SIG-M5 treated with dmso at 0.1 percent for 504 hours (cell line): ENCODE measurements around the gene OR51E2.

ENCODE experiments used
- DNase-seq: peaks from one replicate; lab custom pipeline; 2025; ENCODE audit not compliant: unreplicated experiment; lab: John Stamatoyannopoulos, UW

The OR51E2 gene

GRCh38 chr11:4664786-4665185, 32.9 kb downstream of the OR51E2 start:
- DNase-seq = no peak

- DNase-seq = no peak
Observed at GRCh38 chr11:4664183-4664582, 33.5 kb downstream of the OR51E2 start.

DNA sequence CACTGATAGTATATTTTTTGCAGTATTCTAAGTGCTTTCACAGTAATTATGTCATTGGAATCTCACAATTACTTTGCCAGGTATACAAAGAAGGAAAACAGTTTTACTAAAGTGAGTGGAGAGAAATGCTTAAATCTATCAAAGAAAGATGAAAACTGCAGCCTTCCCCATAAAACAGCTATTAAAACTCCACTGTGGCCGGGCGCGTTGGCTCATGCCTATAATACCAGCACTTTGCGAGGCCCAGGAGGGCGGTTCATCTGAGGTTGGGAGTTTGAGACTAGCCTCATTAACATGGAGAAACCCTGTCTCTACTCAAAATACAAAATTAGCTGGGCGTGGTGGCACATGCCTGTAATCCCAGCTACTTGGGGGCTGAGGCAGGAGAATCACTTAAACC, 34.8 kb downstream of the OR51E2 start:
- DNase-seq = no peak

GRCh38 chr11:4658629-4659445, 38.8 kb downstream of the OR51E2 start:
- DNase-seq = no peak

- DNase-seq = no peak
Observed at GRCh38 chr11:4654635-4655369, 42.9 kb downstream of the OR51E2 start.

DNA sequence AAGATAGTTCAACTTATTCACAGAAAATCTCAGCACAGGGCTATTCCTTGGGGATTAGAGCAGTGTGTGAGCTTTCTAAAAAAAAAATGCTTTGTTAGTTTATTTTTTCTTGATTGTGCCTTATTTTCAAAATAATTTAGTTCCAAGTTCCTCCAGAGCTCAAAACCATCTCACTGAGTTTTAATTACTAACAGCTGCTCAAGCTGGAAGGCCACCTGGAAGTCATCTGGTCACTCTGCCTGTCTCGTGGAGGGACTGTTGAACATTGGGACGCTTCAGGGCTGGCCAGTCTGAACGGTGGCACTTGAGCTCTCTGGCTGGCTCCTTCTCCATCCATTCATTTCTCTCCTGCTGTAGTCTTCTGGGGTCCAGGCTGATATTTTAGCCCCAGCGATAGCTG, 49.9 kb downstream of the OR51E2 start:
- no peak for DNase-seq

DNA sequence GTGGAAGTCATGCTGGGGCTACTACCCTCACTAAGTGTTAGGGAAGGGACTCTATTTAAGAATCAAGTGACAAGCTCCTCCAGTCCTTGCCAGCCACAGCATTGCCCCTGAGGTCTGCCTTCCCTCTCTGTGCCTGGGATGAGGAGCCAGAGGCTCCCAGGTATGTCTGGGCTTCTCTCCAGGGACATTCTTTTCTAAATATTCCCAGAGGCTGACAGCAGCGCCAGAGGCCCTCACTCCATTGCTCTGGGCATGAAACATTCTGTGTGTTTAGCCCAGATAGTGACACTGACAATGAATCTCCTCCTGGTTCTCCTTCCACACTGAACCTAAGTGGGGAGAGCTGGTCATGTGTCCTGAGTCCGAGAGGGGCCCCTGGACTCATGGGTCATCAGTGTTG, 51.7 kb downstream of the OR51E2 start:
- DNase-seq = no peak

DNA sequence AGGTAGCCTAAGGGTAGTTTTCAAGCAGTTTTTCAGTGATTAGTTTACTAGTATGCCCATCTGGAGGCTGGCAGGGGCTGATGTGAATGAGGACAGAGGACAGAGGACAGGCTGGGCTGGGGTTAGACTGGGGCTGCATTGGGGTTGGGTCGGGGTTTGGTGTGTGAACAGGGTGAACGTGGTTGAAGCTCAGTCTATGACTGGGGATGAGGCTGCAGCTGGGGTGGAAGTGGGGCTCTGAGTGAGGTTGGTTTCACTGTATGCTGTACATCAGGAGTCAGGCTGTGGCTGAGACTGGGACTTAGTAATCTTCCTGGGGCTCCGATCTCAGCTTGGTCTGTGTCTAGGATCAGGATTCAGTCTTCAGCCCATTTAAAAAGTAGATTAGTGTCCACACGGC, 53.4 kb downstream of the OR51E2 start:
- no peak for DNase-seq

DNA sequence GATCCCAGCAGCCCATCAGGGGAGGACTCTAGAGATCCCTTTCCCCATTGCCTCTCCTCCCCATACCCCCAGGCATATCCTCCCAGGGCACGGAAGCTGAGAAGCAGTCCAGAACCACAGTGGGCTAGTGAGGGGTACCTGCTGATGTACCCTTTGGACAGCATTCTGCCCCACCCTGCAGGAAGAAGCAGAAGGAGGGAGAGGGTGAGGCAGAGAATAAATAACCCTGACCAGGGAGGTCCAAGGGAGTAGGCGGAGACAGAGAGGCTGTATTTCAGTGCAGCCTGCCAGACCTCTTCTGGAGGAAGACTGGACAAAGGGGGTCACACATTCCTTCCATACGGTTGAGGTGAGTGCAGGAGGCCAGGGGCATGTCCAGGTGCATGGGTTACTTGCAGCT, 54.0 kb downstream of the OR51E2 start, which contains the start of gene OR51E1:
OR51E1 (plus strand) TSS at position 301 of the 400 bp plus-strand sequence. CDS start 8,545 bp downstream, outside the sequence.
- DNase-seq = no peak

DNA sequence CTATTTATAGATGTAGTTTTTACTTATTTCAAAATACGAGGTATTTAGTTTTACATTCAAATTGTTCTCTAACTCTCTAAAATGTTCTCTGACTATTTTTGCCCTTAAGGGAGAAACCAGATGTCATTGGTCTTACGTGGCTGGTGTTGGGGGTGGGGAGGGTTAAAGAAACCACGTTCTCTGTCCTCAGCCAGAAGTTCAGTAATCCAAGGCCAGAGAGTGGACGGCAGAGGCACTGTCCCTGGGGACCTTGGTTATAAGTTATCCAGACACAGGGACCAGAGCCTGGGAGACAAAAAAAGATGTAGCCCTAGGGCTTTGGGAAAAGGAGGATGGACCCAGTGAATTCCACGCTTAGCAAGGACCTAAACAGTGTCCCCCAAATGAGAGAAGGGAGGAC, 54.6 kb downstream of the OR51E2 start:
- no peak for DNase-seq

DNA sequence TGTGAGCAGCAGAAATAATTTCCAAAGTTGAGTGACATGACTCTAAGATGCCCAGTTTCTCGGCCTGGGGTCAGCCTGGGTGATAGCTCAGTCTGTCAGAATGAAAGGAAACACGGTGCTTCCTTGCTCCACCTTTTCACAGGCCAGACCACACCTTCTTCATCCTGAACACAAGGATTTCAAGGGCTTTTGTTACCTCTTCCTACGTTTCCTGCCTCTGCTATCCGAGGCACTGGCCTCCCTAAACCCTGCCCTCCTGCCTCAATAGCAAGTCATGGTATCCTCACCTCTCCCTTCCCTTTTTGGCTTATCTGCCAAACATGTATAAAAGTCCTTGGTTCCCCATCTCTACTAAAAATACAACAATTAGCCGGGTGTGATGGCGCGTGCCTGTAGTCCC, 55.6 kb downstream of the OR51E2 start:
- no peak for DNase-seq

DNA sequence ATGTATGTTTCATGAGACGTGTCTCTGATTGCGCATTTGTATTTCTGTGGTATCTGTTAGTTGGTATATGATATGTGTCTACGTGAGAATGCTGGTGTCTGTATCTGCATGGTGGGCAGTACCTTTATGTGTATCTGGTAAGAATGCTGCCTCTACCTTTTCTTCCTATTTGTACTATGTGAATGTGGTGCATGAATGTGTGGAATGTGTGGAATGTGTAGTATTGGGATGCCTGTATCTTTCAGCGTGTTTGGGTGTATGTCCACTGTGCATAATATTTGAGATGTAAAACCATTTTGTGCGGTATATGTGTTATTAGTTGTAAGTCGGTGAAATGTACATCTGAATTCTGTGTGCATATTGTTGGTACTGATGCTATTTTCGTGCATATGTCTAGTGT, 56.2 kb downstream of the OR51E2 start:
- DNase-seq = no peak

- no peak for DNase-seq
Observed at GRCh38 chr11:4639931-4640330, 57.7 kb downstream of the OR51E2 start.

- DNase-seq = no peak
Observed at GRCh38 chr11:4637662-4638047, 60.0 kb downstream of the OR51E2 start.

DNA sequence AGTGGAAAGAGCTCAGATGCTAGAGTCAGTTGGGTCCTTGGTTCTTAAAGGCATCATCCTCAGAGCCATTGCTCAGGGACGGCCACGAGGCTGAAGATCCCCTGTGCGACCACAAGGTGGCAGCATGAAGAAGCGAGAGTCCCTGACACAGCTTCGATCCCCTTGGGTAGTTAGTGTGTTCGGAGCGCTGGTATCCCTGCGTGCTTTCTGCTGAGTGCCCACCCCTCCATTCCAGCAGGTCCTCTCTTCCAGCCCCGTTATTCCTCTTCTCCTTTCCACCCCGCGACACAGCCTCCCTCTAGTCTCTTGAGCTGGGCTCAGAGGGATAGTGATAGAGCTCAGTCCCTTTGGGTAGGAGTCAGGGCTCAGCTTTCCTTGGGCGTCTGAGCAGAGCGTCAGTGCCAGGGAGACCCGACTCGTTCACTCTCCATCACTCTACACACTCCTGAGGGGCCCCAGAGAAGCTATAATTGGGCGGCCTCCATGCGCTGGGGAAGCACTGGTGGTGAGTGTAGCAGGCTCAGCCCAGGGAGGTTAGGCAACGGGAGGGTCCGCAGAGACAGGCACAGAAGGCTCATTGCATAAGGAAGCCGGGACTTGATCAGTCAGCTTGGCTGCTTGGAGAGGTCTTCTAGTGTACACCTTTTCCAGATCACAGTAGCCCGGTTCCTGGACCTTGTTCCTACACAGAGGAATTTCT, 60.5 kb downstream of the OR51E2 start, which contains the start of gene OR51D1:
OR51D1 (plus strand) TSS at position 516 of the 700 bp plus-strand sequence. CDS start 2,314 bp downstream, outside the sequence.
- DNase-seq = peak; percentile 24

DNA sequence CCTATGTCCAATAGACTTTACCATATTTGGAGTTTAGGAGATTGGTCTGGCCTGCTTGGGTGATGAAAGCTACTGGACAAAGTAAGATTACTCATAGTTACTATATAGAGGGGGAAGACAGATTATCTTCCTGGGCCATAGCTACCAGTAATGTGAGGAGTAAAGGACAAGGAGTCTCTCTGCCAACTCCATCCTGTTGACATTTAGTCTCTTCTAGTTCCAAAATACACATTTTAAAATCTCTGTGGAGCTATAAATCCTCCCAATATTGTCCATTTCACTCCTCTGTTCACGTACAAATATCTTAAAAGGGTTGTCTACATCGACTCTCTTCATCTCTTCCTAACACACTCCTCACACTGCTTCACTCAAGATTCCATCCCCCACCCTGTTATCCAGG, 61.5 kb downstream of the OR51E2 start:
- no peak for DNase-seq
